ENCODE data around the gene TUBGCP4.

TUBGCP4 gene

DNA sequence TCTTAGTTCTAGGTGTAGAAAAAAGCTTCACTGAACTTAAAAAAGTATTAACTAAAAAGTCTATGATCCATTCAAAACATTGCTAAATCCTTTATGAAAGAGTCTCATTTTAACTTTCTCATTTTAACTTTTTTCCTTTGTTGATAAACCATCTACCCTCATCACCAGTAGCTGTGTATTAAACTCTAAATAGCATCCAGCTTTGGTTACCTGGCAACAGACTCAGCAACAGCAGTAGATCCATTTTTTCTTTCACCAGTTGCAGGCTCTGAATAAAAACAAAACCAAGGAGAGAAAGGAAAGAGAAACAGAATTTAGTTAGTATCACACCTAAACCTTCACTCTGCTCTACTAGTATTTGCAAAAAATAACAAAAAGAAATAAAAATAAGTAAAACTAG is 70.4 kb downstream of the TUBGCP4 start:
- H3K4me3 ChIP-seq (ENCODE audit: low read depth, low read length) = no peak overlapping the region
- TF ChIP-seq, protein P1, sequence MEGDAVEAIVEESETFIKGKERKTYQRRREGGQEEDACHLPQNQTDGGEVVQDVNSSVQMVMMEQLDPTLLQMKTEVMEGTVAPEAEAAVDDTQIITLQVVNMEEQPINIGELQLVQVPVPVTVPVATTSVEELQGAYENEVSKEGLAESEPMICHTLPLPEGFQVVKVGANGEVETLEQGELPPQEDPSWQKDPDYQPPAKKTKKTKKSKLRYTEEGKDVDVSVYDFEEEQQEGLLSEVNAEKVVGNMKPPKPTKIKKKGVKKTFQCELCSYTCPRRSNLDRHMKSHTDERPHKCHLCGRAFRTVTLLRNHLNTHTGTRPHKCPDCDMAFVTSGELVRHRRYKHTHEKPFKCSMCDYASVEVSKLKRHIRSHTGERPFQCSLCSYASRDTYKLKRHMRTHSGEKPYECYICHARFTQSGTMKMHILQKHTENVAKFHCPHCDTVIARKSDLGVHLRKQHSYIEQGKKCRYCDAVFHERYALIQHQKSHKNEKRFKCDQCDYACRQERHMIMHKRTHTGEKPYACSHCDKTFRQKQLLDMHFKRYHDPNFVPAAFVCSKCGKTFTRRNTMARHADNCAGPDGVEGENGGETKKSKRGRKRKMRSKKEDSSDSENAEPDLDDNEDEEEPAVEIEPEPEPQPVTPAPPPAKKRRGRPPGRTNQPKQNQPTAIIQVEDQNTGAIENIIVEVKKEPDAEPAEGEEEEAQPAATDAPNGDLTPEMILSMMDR (IDR thresholded peaks at IDR 0.05; ENCODE audit: low read depth, low read length) = no peak
- no peak for TF ChIP-seq POLR2A (IDR thresholded peaks at IDR 0.05; ENCODE audit: extremely low read depth, insufficient read length)
- TF ChIP-seq MYC (IDR thresholded peaks at IDR 0.05; ENCODE audit: low read depth, low read length) = no peak
- TF ChIP-seq, protein P2, sequence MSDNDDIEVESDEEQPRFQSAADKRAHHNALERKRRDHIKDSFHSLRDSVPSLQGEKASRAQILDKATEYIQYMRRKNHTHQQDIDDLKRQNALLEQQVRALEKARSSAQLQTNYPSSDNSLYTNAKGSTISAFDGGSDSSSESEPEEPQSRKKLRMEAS (IDR thresholded peaks at IDR 0.05; ENCODE audit: low read depth, low read length) = no peak
- DNase-seq (ENCODE audit: low read depth) = peak; percentile 19

DNA sequence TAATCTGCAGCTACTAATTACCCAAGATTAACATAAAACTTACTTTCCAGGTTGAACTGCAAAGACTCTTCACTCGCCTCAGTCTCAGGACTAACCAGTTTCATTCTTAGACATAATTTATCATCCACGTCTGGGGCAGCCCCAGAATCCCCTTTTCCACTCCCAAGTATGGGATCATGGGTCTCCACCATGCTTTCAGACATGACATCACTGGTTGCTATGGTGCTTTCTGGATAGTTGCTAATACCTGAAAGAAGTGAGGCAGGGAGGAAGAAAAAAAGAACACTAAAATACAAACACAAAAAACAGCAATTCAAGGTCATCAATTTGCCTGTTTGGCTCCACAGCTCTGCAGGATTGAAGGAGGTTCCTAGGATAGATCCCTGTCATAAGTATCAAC is 75.4 kb downstream of the TUBGCP4 start:
- H3K4me3 ChIP-seq (ENCODE audit: low read depth, low read length) = no peak overlapping the region
- no peak for TF ChIP-seq POLR2A (IDR thresholded peaks at IDR 0.05; ENCODE audit: extremely low read depth, insufficient read length)
- TF ChIP-seq, protein P2 (IDR thresholded peaks at IDR 0.05; ENCODE audit: low read depth, low read length) = no peak
- DNase-seq (ENCODE audit: low read depth) = no peak

DNA sequence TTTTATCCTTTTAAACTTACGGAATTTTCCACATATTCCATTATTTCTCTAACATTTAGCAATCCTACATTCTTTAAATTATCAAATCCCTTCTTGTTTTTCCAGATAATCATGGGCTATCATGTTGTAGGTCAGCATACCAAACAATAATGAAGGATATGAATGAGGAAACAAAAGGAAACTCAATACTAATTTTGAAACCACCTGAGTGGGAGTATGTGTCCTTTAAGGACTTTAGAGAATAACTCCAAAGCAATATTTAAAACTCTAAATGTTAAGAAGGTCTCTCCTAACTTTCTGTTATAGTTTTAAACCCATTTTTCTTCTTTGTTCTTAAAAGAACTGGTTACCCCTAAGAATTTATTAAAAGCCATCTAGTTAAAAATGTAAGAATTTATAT is 79.1 kb downstream of the TUBGCP4 start:
- TF ChIP-seq, protein P1 (IDR thresholded peaks at IDR 0.05; ENCODE audit: low read depth, low read length) = no peak
- TF ChIP-seq MYC (IDR thresholded peaks at IDR 0.05; ENCODE audit: low read depth, low read length) (no peak), POLR2A (IDR thresholded peaks at IDR 0.05; ENCODE audit: extremely low read depth, insufficient read length) (no peak)
- TF ChIP-seq, protein P2 (IDR thresholded peaks at IDR 0.05; ENCODE audit: low read depth, low read length) = no peak
- H3K4me3 ChIP-seq (ENCODE audit: low read depth, low read length) = no peak overlapping the region
- DNase-seq (ENCODE audit: low read depth) = no peak

All from NB4 (cell line).